ENCODE results near the gene SLC27A4. TPM values are rescaled to one million over a fixed set of nuclear protein-coding genes. Genes with fewer than 3 reads are reported as not detected.

Gene SLC27A4
- total and polyA plus RNA-seq, 12 donors, result 6.6 to 40.0 (median 20.6) TPM

- TF ChIP-seq CTCF (IDR thresholded peaks at IDR 0.05) (no peak), POLR2A (IDR thresholded peaks at IDR 0.05) (no peak)
- H3K27me3 ChIP-seq, result no peaks in the 10 kb centered on the region
- intact Hi-C loops (cut with DNase I), result loop anchor here (5.0 to 10.0 kb wide), 2 partner anchors 46 to 49 kb away; no protein-coding TSS in a partner anchor
- peak overlapping the region in 3 of 5 donors; percentile 18 to 91 (median 60) for H3K27ac ChIP-seq
- WGBS, 4 donors, result 1 to 2% (median 1%) methylated on average over 10 to 48 of the region's 48 CpGs
- peak in 3 of 7 donors; percentile 25 to 38 (median 36) for DNase-seq
- H3K4me3 ChIP-seq, result peak overlapping the region in 2 of 4 donors; percentile 68 to 91
- peaks cover 0 to 9% of the 10 kb centered on the region in 2 donors for H3K4me1 ChIP-seq (replicated peaks in 1 of 2)
- H3K9me3 ChIP-seq (replicated peaks in 1 of 3), result no peaks in the 10 kb centered on the region
- H3K36me3 ChIP-seq (replicated peaks in 1 of 2), result peaks cover 0 to 24% of the 10 kb centered on the region in 2 donors
These were observed 536 bp downstream of the SLC27A4 start for GRCh38 chr9:128340691-128341434.

- Histone ChIP-seq H3K9me3 (replicated peaks in 1 of 3) (no peaks in the 10 kb centered on the region), H3K27ac (no peak overlapping the region), H3K4me1 (replicated peaks in 1 of 2) (peaks cover 0 to 9% of the 10 kb centered on the region in 2 donors), H3K27me3 (no peaks in the 10 kb centered on the region), H3K36me3 (replicated peaks in 1 of 2) (peaks cover 0 to 26% of the 10 kb centered on the region in 2 donors), H3K4me3 (peak overlapping the region in 1 of 4 donors; percentile 91)
- intact Hi-C loops (cut with DNase I), result loop anchor here (5.0 to 10.0 kb wide), 2 partner anchors 47 to 49 kb away; no protein-coding TSS in a partner anchor
- peak; percentile 32 to 64 (median 56) for TF ChIP-seq CTCF (IDR thresholded peaks at IDR 0.05)
- no peak for TF ChIP-seq POLR2A (IDR thresholded peaks at IDR 0.05)
- peak; percentile 48 to 81 (median 61) for DNase-seq
- WGBS, 4 donors, result 32 to 53% (median 34%) methylated on average over 7 to 13 of the region's 13 CpGs
These were observed 1.1 kb downstream of the SLC27A4 start for GRCh38 chr9:128341435-128341849.

- no peak for TF ChIP-seq POLR2A (IDR thresholded peaks at IDR 0.05)
- no peak for TF ChIP-seq CTCF (IDR thresholded peaks at IDR 0.05)
- Histone ChIP-seq H3K9me3 (replicated peaks in 1 of 3) (no peaks in the 10 kb centered on the region), H3K27me3 (no peaks in the 10 kb centered on the region), H3K4me3 (no peak overlapping the region), H3K4me1 (replicated peaks in 1 of 2) (peaks cover 0 to 9% of the 10 kb centered on the region in 2 donors), H3K36me3 (replicated peaks in 1 of 2) (peaks cover 0 to 38% of the 10 kb centered on the region in 2 donors), H3K27ac (no peak overlapping the region)
- whole genome bisulfite sequencing, 4 donors, result 25 to 94% (median 88%) methylated on average over 1 to 8 of the region's 8 CpGs
- DNase-seq, result no peak
- intact Hi-C loops (cut with DNase I), result loop anchor here (5.0 to 10.0 kb wide), 2 partner anchors 48 to 51 kb away; no protein-coding TSS in a partner anchor
These were observed 2.8 kb downstream of the SLC27A4 start for GRCh38 chr9:128342971-128343680.

GRCh38 chr9:128343855-128344254 is 3.5 kb downstream of the SLC27A4 start:
- peaks cover 0 to 9% of the 10 kb centered on the region in 2 donors for H3K4me1 ChIP-seq (replicated peaks in 1 of 2)
- H3K36me3 ChIP-seq (replicated peaks in 1 of 2), result peaks cover 0 to 46% of the 10 kb centered on the region in 2 donors
- intact Hi-C loops (cut with DNase I), result loop anchor here (5.0 to 10.0 kb wide), 2 partner anchors 49 to 52 kb away; no protein-coding TSS in a partner anchor

More at GRCh38 chr9:128343855-128344254, 3.5 kb downstream of the SLC27A4 start:
- no peak for TF ChIP-seq CTCF (IDR thresholded peaks at IDR 0.05)
- TF ChIP-seq POLR2A (IDR thresholded peaks at IDR 0.05), result no peak
- no peak for DNase-seq
- Histone ChIP-seq H3K9me3 (replicated peaks in 1 of 3) (no peaks in the 10 kb centered on the region), H3K4me3 (no peak overlapping the region), H3K27me3 (no peaks in the 10 kb centered on the region), H3K27ac (no peak overlapping the region)
- WGBS, 4 donors, result 89 to 99% (median 96%) methylated on average over 4 of the region's 4 CpGs
